Large intestine (tissue), 12 donors: ENCODE data around the gene SENP1. TPM values are rescaled to one million over a fixed set of nuclear protein-coding genes. Genes with fewer than 3 reads are reported as not detected.

Experiments used
- DNase-seq, 2 donors: peaks; one replicate each; pipeline versions ENCODE4 v3.0.0 to v3.0.0-alpha.2; 2013
- H3K27ac ChIP-seq: one replicate; pipeline ENCODE4 v1.5.1; 2013; ENCODE audit warnings: low read length
- H3K27me3 ChIP-seq: 2 replicates; pipeline ENCODE4 v1.6.1; 2013; ENCODE audit warnings: low read length; ENCODE audit not compliant: control insufficient read depth, insufficient read depth
- H3K36me3 ChIP-seq: 2 replicates; pipeline ENCODE4 v1.6.1; 2013; ENCODE audit warnings: low read length; ENCODE audit not compliant: control insufficient read depth, insufficient read depth
- H3K4me1 ChIP-seq: one replicate; pipeline ENCODE4 v1.6.1; 2013; ENCODE audit warnings: low read length; ENCODE audit not compliant: control insufficient read depth, insufficient read depth
- H3K4me3 ChIP-seq: one replicate; pipeline ENCODE4 v1.5.1; 2013; ENCODE audit warnings: low read length
- H3K9me3 ChIP-seq: one replicate; pipeline ENCODE4 v1.6.1; 2013; ENCODE audit warnings: mild to moderate bottlenecking, low read depth, low read length, moderate library complexity; ENCODE audit not compliant: control insufficient read depth
- WGBS: methylation state at CpG from one replicate; pipeline ENCODE4 v1.1.5; 2013; ENCODE audit warnings: low lambda C conversion rate; ENCODE audit not compliant: insufficient coverage; 5-methylcytosine and 5-hydroxymethylcytosine counted together
- long read RNA-seq, 11 donors: transcript quantifications; one replicate each; lab custom pipeline, GENCODE V29; 2026
- polyA plus RNA-seq: library from polyadenylated mRNA; unstranded; fragments of 120-200 nt; gene quantifications from one replicate; pipeline ENCODE4 v1.2.1, GENCODE V29; 2013

SENP1 gene
- polyA plus RNA-seq = 11.9 TPM
- long read RNA-seq, donor 1 = 0 reads
- long read RNA-seq, donor 2, partial matches to known transcripts = 68 of 68 reads
- long read RNA-seq, donor 2, other reads (novel, unspliced or antisense) = 0 of 68 reads
- long read RNA-seq, donor 3 = 0 reads
- long read RNA-seq, donor 4 = 0 reads
- long read RNA-seq, donor 5, partial matches to known transcripts = 26 of 26 reads
- long read RNA-seq, donor 5, other reads (novel, unspliced or antisense) = 0 of 26 reads
- long read RNA-seq, donor 6, partial matches to known transcripts = 26 of 26 reads
- long read RNA-seq, donor 6, other reads (novel, unspliced or antisense) = 0 of 26 reads
- long read RNA-seq, donor 7 = 0 reads
- long read RNA-seq, donor 8, full-length matches to known transcripts = 3 of 3 reads
- long read RNA-seq, donor 8, partial matches to known transcripts = 0 of 3 reads
- long read RNA-seq, donor 8, other reads (novel, unspliced or antisense) = 0 of 3 reads
- long read RNA-seq, donor 9 = 0 reads
- long read RNA-seq, donor 10, partial matches to known transcripts = 0 of 3 reads
- long read RNA-seq, donor 10, other reads (novel, unspliced or antisense) = 0 of 3 reads
- long read RNA-seq, donor 11, partial matches to known transcripts = 0 of 1 reads
- long read RNA-seq, donor 11, other reads (novel, unspliced or antisense) = 0 of 1 reads

DNA sequence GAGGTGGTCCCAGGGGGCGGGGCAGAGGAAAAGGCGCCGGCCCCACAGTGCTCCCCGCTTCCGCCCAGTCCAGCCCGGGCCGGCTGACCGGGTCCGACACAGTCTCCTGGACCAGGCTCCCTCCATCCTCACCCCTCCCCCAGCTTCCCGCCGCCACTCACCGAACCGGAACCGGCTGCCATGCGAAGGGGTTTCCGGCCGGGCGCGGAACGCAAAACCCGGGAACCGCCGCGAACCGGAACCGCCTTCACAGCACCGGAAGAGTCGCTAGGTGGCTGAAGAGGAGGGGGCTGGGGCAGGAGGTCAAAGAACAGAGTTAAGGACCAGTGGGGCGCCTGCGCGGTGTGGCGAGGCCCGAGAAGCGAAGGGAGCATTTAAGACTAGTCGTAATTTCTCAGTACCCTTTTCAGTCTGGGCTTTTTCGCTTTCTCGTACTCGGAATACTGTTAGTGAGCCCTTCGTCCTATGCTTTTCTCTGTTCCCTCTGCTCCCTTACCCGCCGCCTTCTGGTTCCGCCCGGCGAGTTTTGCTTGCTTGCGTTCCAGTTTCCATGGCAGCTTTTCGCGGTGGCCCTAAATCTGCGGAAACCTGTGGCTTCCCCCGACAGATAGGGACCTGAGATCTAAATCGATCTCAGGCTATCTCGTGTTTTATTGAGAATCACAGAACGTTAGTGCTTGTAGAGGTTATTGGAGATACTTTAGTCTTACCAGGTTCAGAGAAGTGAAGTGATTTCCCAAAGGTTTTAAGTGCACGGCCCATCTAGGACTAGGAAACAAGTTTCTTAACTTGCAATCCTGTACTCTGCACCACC is at the start of gene SENP1:
Gene SENP1, minus strand, starts transcription at position 213 of the 814 bp plus-strand sequence. CDS start 4,607 bp downstream, outside the sequence.
- WGBS = 0% methylated on average over 1 of the region's 53 CpGs
- H3K9me3 ChIP-seq = no peaks in the 10 kb centered on the region
- peak within 1 kb of the TSS; percentile 76 for H3K4me3 ChIP-seq
- peak; percentile 77 to 95 for DNase-seq
- H3K27ac ChIP-seq = peak within 1 kb of the TSS; percentile 92
- H3K36me3 ChIP-seq = no peaks in the 10 kb centered on the region
- no peaks in the 10 kb centered on the region for H3K27me3 ChIP-seq
- peaks cover 19% of the 10 kb centered on the region for H3K4me1 ChIP-seq

DNA sequence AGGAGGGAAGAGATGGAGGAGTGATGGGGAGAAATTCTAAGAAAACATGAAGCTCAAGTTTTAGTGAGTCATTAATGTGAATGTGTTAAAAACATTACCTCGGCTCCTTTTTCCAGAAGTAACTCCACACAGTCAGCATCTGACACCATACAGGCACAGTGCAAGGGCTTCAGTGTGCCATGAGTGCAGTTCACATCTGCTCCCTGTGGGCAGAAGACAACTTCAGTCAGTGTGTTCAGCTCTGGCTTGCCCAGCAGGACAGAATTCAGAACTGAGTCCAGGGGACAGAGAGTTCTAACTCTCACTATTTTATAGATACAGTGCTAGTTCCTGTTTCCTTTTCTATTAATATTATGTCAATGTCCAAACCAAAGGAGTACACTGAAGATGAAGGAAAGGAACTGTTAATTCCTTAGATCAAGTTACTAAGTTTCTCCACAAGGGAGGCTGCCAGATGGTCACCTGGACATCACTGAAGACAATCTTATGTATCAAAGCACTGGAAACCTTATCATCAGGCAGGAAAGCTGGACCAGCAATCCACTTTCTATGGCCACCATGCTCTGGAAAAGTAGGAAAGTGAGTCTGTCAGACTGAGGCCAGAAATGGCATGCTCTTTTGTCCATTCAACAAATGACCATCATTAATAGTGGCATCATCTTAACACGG is 45.4 kb upstream of the SENP1 start:
- H3K9me3 ChIP-seq = no peaks in the 10 kb centered on the region
- WGBS = no CpG with 5 or more reads among the region's 2 CpGs
- H3K27ac ChIP-seq = no peak overlapping the region
- H3K36me3 ChIP-seq = peaks cover 61% of the 10 kb centered on the region
- no peak for DNase-seq
- no peak overlapping the region for H3K4me3 ChIP-seq
- no peaks in the 10 kb centered on the region for H3K27me3 ChIP-seq
- peaks cover 2% of the 10 kb centered on the region for H3K4me1 ChIP-seq

DNA sequence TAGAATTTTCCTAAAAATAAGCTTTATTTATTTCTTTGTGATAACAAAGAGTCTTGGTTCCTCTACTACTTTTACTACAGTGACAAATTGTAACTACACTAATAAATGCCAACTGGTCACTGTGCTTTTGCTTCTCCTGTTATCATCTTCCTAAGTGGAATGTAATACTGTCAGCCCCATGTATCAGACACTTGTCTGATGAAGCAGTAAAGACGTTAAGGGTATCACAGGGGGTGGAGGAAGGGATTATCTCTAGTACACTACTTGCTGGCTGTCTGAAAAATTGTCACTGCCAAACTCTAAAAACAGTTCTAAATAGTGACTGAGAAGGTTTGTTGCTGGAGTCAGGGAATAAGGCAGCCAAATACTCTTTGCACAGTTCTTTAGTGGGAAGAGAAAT is 40.1 kb upstream of the SENP1 start:
- H3K36me3 ChIP-seq = peaks cover 89% of the 10 kb centered on the region

DNA sequence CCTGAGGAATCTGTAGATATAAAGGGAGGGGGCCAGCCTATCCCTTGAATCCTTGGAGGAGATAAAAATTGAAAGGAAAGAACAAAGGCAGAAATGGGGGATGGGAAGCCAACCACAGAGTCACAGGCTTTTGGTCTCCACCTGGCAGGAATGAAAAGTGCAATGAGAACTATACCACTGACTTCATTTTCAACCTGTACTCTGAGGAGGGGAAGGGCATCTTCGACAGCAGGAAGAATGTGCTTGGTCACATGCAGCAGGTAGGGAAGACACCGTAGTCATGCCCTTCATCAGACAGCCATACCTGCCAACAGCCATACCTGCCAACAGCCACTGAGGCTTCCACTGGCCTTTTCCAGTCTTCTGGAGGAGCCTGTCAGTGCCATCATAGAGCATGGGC is 38.0 kb upstream of the SENP1 start:
- Histone ChIP-seq H3K9me3 (no peaks in the 10 kb centered on the region), H3K4me3 (no peak overlapping the region), H3K27ac (no peak overlapping the region), H3K27me3 (no peaks in the 10 kb centered on the region), H3K4me1 (no peaks in the 10 kb centered on the region), H3K36me3 (peaks cover 89% of the 10 kb centered on the region)
- DNase-seq = no peak
- no CpG with 5 or more reads among the region's 2 CpGs for WGBS

More for the DNA sequence above, 40.1 kb upstream of the SENP1 start:
- no CpG with 5 or more reads among the region's 1 CpG for WGBS
- Histone ChIP-seq H3K27me3 (no peaks in the 10 kb centered on the region), H3K9me3 (no peaks in the 10 kb centered on the region), H3K27ac (no peak overlapping the region), H3K4me1 (no peaks in the 10 kb centered on the region), H3K4me3 (no peak overlapping the region)
- DNase-seq = no peak

DNA sequence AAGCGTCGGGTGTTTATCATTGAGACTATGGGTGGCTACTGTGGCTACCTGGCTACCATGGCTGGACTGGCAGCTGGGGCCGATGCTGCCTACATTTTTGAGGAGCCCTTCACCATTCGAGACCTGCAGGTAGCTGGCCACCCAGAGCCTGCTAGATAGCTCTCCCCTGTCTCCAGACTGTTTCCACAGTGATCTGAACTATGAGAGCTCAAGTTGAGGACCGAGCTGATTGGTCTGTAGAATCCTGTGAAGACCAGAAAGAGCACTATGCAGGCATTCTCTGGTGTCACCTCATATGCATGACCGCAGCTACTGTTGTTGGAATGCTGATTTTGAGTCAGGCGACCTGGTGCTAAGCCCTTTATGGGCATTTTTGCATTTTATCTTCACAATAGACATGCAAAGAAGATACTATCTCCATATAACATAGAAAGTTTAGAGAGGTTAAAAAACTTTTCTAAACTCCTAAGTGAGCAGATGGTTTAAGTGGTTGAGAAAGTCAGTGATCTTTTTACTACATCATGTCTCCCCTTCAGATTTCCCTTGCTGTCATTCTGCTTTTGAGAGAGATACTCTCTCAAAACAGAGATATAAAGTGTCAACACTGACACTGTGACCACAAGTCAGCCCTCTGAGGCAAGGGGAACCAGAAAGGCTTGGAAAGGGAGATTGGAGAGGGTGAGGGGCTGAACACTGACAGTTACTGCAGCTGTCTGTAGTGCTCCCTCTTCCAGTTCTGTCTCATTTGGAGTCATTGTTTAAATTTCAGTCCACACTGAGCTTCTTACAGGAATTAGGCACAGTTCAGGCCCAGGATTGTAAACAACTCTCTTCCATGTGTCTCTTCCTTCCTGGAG is 37.2 kb upstream of the SENP1 start:
- H3K9me3 ChIP-seq = no peaks in the 10 kb centered on the region

DNA sequence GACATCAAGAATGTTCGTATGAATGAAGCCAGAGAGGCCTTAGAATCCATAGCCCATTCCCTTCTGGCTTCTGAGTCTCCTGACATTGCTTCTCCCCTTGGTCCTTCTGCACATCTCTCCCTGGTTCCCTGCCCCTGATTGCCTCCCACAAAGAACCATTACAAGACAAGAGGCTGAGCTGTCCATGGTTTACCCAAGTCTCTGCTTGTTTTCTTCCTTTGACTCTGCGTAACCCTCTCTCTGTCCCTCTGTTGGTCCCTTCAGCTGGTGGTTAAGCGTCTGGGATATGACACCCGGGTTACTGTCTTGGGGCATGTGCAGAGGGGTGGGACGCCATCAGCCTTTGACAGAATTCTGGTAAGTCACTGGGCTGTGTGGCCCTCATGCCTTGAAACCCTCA is 29.1 kb upstream of the SENP1 start:
- Histone ChIP-seq H3K27me3 (no peaks in the 10 kb centered on the region), H3K4me1 (no peaks in the 10 kb centered on the region), H3K36me3 (peaks cover 77% of the 10 kb centered on the region), H3K4me3 (no peak overlapping the region), H3K9me3 (no peaks in the 10 kb centered on the region), H3K27ac (no peak overlapping the region)
- no CpG with 5 or more reads among the region's 5 CpGs for WGBS
- DNase-seq = no peak

More for the DNA sequence above, 37.2 kb upstream of the SENP1 start:
- Histone ChIP-seq H3K27me3 (no peaks in the 10 kb centered on the region), H3K27ac (no peak overlapping the region), H3K4me1 (no peaks in the 10 kb centered on the region), H3K4me3 (no peak overlapping the region), H3K36me3 (peaks cover 89% of the 10 kb centered on the region)
- no CpG with 5 or more reads among the region's 7 CpGs for WGBS
- DNase-seq = no peak

DNA sequence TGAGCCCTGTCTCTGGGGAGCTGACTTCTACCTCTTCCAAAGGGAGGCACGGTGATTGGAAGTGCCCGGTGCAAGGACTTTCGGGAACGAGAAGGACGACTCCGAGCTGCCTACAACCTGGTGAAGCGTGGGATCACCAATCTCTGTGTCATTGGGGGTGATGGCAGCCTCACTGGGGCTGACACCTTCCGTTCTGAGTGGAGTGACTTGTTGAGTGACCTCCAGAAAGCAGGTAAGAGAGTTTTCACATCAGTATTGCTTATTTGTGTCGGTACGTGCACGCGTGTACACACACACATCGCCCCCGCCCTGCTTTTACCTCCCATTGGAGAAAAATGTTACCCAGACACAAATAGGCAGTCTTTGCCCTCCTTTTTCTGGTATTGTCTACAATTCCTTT is 26.9 kb upstream of the SENP1 start:
- Histone ChIP-seq H3K27ac (no peak overlapping the region), H3K4me1 (no peaks in the 10 kb centered on the region), H3K36me3 (peaks cover 71% of the 10 kb centered on the region), H3K4me3 (no peak overlapping the region), H3K9me3 (no peaks in the 10 kb centered on the region), H3K27me3 (no peaks in the 10 kb centered on the region)
- no peak for DNase-seq
- no CpG with 5 or more reads among the region's 14 CpGs for WGBS

DNA sequence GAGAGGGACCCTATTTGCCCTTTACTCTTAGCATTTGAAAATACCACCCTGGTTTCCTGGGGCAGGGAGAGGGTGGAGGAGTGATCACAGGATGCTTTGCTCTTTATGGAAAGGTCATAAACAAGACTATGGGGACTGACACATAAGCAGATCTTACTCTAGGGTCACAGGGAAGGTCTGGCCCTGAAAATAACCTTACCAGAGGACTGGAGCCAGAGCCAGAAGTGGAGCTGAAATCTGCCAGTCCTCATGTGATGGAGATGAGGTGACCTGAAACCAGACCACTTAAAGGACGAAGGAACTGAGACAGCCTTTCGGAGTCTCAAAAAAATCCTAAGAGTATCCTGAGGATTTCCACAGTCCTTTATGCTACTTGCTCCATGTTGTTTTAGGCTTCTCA is 25.6 kb upstream of the SENP1 start:
- no peak for DNase-seq
- no peak overlapping the region for H3K27ac ChIP-seq
- H3K9me3 ChIP-seq = no peaks in the 10 kb centered on the region
- H3K27me3 ChIP-seq = no peaks in the 10 kb centered on the region
- H3K4me3 ChIP-seq = no peak overlapping the region
- WGBS = no CpG with 5 or more reads among the region's 2 CpGs
- H3K4me1 ChIP-seq = no peaks in the 10 kb centered on the region
- peaks cover 72% of the 10 kb centered on the region for H3K36me3 ChIP-seq

DNA sequence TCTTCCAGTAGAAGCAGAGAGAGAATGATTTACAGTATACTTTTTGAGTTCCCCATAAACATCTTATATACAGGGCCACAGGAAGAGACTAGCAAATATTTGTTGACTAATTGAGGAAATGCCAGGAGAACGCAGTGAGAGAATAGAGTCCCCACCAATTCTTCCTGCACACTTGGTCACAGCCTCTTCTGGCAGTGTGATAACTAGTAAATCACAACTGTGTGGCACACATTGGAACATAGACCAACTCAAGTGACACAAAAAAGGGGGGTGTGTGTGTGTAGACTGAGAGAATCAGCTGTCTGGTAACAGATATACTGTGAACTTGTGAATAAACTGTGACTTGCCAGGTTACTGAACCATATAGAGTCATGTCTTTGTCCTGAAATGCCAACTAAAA is 23.5 kb upstream of the SENP1 start:
- H3K4me1 ChIP-seq = no peaks in the 10 kb centered on the region
- no CpG with 5 or more reads among the region's 1 CpG for WGBS
- no peaks in the 10 kb centered on the region for H3K9me3 ChIP-seq
- peaks cover 71% of the 10 kb centered on the region for H3K36me3 ChIP-seq
- no peak overlapping the region for H3K4me3 ChIP-seq
- H3K27me3 ChIP-seq = no peaks in the 10 kb centered on the region
- no peak for DNase-seq
- no peak overlapping the region for H3K27ac ChIP-seq
